GM19452 (cell line): ENCODE results near the gene NEUROG1.

Source experiments
- ATAC-seq: cut with Tn5 transposase; IDR thresholded peaks from one replicate; pipeline ENCODE4 v1.9.1; 2021; ENCODE audit not compliant: unreplicated experiment

The NEUROG1 gene

DNA sequence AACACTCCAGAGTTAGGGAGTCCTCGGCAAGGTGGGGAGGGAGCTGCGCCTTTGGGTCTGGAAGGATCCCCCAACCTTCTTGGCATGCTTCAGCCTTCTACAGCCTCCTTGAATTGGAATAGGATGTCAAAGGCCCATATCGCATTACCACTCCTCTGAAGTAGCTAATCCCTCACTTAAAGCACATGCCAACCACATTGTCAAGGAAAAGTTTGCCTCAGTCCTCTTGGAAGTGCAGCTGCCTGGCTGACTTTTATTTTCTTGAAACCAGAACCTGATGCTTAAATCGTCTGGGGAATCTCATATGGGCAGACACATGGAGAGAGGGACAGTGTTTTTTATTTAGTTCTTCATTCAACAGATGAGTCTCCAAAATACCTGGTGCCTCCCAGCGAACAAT lies 28.6 kb upstream of the NEUROG1 start:
- ATAC-seq, result no peak

GRCh38 chr5:135561266-135561665 lies 25.5 kb upstream of the NEUROG1 start:
- ATAC-seq, result no peak

DNA sequence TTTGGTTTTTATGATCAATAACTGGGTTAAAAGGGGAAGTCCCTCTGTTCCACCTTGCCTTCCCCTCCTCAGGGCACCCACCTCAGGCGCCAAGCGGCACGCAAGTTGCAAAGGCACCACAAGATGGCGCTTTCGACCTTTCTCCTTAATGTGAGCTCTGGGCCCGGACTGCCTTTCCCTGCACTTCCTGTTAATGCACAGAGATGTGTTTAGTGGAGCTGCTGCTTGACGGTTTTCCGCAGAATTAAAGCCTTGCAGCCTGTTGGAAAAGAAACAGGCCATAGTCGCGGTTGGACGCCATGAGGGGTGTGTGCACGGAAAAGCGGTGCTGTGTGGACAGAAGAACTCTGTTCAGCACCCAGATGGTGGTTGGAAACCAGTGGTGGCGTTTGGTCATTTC lies 25.1 kb upstream of the NEUROG1 start:
- peak; percentile 92 for ATAC-seq

DNA sequence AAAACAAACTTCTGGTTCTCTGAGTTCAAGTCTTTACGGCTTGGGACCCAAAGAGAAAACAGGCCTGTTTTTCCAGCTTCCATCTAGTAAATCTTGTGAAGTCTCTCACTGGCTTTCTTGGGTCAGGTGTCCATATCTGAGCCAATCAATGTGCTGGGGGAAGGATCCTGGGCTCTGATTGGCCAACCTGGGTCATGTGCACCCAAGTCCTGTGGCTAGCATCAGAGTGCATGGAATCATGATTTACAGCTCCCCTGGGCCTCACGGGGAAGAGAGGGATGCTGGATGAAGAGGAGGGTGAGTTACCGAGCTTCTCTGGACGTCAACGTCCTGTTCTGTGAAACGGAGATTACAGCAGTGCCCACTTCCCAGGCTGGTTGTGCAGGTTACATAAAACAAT lies 23.6 kb upstream of the NEUROG1 start:
- no peak for ATAC-seq

DNA sequence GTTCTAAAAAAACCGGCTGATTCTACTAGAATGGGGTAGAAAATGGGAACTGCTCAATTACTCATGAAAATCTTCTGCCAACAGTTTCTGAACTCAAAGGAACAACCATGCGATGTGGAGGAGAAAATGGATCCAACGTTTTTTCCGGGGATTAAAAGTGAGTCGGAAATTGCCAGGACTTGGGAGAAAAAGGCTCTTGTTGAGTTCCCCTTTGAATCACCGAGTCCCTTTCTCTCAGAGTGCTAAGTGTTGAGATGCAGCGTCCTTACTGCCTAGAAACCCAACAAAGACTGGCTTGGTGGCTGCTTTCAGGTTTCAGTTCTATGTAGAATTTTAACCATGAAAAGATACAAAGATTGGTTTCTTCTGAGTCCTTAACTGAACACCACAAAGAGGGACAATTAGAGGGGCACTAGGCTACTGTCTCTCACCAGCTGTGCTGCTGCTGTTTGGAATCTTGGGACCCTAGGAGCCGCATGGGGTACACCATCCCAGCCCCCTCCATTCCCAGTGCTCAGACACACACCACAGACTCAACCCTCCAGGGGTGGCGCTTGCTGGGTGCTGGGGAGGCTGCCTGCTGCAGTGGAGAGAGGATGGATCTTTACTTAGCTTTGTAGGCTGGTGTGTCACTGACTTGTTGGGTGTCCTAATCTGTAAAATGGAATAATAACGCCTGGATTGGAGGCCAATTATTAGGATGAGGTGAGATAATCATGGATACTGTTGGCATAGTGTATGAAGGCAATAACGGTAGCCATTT lies 21.5 kb upstream of the NEUROG1 start:
- ATAC-seq, result no peak

DNA sequence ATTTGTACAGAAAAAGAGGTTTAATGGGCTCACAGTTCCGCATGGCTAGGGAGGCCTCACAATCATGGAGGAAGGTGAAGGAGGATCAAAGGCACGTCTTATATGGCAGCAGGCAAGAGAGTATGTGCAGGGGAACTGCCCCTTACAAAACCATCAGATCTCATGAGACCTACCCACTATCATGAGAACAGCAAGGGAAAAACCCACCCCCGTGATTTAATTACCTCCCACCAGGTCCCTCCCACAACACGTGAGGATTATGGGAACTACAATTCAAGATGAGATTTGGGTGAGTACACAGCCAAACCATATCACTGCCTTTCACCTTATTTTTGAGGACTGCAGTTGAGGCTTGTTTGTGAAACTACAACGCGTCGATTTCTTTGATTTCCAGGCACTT lies 20.9 kb upstream of the NEUROG1 start:
- no peak for ATAC-seq

GRCh38 chr5:135555530-135555929 lies 19.8 kb upstream of the NEUROG1 start:
- ATAC-seq, result no peak

DNA sequence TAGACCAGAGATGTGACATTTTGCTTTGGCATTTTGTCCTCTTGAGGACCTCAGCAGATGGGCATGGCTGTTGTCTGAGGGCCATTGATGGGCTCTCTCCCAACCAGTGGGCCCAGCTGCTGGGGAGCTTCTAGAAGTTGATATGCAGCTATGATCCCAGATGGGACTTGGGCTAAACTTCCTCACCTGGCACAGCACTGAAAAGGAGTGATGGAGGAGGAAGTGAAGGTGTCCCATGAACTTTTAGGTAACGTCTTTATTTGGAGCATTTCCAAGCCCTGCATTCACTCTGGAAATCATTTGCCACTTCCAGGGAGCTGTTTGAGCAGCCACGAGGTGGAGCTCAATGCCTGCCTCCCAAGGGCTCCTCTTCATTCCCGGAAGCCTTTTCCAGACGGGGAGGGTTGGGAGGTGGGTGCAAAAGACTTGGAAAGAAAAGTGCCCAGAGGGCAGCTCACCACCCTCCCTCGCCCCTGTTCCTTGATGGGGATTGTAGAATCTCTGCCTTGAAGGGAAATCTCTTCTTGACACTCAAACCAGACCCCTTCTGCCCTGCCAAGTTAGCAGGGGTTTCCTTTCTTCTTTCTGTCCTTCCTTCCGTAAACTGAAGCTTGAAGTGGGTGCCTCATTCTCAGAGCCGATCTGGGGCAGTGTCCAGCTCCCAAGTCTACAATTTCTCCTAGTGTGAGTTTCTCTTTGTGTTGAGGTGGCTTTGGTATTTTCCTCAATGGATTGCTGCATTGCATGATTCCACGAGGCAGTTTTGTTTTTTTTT lies 18.1 kb upstream of the NEUROG1 start:
- ATAC-seq, result no peak

- ATAC-seq, result no peak
These were observed 16.1 kb upstream of the NEUROG1 start for GRCh38 chr5:135551593-135552447.

- ATAC-seq, result no peak
These were observed 13.6 kb upstream of the NEUROG1 start for GRCh38 chr5:135549413-135549812.

- no peak for ATAC-seq
These were observed 12.0 kb upstream of the NEUROG1 start for GRCh38 chr5:135547590-135548254.

- ATAC-seq, result no peak
These were observed 11.1 kb upstream of the NEUROG1 start for GRCh38 chr5:135546912-135547311.

DNA sequence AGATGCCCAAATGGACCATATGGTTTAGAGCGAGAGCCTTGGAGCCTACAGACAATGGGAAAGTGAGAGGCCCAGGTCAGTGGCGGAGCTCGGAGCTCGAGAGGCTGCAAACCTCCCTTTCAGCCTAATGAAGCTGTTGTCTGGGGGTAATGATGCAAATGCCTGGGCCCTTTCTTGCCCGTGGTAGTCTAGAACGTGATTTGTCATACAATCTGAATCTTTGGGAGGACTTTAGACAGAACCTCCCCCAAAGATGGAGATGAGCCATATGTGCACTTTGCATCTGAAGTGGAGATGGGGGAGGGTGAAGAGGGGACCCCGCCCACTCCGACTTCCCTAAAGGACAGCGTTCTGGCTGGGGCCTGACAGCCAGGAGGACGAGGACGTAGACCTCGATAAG lies 10.3 kb upstream of the NEUROG1 start:
- ATAC-seq, result no peak

GRCh38 chr5:135545099-135545498 lies 9.3 kb upstream of the NEUROG1 start:
- ATAC-seq, result no peak

DNA sequence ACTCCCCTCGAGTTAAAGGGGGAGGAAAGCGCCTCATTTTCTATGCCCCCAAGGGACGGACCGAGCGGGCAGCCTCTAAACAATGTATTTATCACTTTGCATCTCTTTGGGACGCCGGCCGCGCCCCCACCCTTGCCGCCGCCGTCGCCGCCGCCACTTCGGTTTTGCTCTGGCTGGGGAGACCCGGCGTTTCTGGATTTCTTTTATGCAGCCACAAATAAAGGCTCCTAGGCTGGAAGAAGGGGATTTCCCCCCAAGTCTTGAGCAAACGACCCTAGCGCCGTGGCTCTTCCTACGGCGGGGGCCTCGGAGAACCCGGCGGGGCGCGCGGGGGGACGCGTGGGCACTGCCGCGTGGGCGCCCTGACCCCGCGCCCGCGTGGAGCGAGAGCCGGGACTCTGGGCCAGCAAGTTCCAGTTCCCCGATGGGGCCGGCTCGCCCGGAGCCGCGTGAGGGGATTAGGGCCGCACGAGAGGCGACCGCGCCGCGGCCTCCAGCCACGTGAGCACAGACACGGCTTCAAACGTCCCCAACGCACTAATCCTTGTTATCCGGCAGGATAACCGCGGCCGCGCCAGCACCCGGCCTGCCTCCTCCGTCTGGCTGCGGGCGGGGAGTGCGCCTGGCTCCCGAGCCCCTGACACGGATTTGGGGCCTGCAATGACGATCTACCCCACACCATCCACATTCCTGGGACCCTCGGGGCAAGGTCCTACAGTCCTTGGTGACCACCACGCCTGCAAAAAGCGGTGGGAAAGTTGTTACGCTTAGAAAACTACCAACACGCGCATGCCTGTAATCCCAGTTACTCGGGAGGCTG lies 7.9 kb upstream of the NEUROG1 start:
- no peak for ATAC-seq

- no peak for ATAC-seq
These were observed 7.3 kb upstream of the NEUROG1 start for GRCh38 chr5:135543001-135543484.

- no peak for ATAC-seq
These were observed 6.2 kb upstream of the NEUROG1 start for GRCh38 chr5:135541807-135542502.

DNA sequence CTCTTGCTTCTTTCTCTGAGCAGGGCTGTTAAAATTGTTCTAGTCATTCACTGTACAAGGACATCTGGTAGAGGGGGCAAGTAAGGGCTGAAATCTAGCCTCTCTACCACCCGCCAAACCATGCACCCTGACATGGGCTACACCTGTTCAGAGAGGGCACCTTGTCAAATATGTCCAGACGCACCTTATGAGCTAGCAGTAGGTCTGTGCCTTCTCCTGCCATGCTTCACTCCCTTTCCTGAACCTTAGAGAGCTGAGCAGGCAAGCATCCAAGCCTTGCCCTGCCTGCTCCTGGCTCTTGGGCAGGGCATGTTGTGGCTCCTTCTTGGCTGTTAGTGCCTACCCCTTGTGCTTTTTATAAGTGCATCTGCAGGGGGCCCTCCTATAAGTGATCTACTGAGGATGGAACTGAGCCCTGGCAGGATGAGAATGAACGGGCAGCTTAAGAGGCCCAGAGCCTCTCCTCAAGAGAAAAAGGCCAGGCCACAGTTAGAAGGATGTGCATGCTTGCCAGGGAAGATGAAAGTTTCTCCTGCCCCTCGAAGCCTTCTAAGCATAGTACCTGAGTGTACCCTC lies 3.8 kb upstream of the NEUROG1 start:
- ATAC-seq, result no peak

GRCh38 chr5:135538261-135538660 lies 2.5 kb upstream of the NEUROG1 start:
- no peak for ATAC-seq
